ENCODE measurements around the gene CFLAR.

GRCh38 chr2:201093573-201093972 is 22.4 kb upstream of the CFLAR start:
- TF ChIP-seq, protein P1, sequence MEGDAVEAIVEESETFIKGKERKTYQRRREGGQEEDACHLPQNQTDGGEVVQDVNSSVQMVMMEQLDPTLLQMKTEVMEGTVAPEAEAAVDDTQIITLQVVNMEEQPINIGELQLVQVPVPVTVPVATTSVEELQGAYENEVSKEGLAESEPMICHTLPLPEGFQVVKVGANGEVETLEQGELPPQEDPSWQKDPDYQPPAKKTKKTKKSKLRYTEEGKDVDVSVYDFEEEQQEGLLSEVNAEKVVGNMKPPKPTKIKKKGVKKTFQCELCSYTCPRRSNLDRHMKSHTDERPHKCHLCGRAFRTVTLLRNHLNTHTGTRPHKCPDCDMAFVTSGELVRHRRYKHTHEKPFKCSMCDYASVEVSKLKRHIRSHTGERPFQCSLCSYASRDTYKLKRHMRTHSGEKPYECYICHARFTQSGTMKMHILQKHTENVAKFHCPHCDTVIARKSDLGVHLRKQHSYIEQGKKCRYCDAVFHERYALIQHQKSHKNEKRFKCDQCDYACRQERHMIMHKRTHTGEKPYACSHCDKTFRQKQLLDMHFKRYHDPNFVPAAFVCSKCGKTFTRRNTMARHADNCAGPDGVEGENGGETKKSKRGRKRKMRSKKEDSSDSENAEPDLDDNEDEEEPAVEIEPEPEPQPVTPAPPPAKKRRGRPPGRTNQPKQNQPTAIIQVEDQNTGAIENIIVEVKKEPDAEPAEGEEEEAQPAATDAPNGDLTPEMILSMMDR (IDR thresholded peaks at IDR 0.05): no peak
- no peak for TF ChIP-seq POLR2A (IDR thresholded peaks at IDR 0.05)

Measured in Peyer's patch (tissue), 4 donors.